Esophagus muscularis mucosa (tissue), 4 donors: ENCODE measurements around the gene PIGC. TPM values are rescaled to one million over a fixed set of nuclear protein-coding genes. Genes with fewer than 3 reads are reported as not detected.

Experiments
- DNase-seq: peaks from one replicate; pipeline ENCODE4 v3.0.0-alpha.2; 2017; ENCODE audit errors: extremely low spot score
- H3K27ac ChIP-seq, 4 donors: fragments of 200-600 bp; sonication (generic); replicated peaks in 1 of 4; 1 replicate in 3 of 4; 2 replicates in 1 of 4; pipeline ENCODE4 v1.5.1; 2016 to 2019; ENCODE audit warnings: mild to moderate bottlenecking in 1 of 4
- H3K27me3 ChIP-seq, 4 donors: fragments of 200-600 bp; sonication (generic); one replicate each; pipeline versions ENCODE4 v1.5.1 to v1.6.0; 2016 to 2019
- H3K36me3 ChIP-seq, 4 donors: fragments of 200-600 bp; sonication (generic); one replicate each; pipeline ENCODE4 v1.5.1; 2016 to 2019
- H3K4me1 ChIP-seq, 4 donors: fragments of 200-600 bp; sonication (generic); one replicate each; pipeline ENCODE4 v1.5.1; 2016 to 2019
- H3K4me3 ChIP-seq, 4 donors: fragments of 200-600 bp; sonication (generic); 1 replicate in 2 of 4; 2 replicates in 2 of 4; pipeline ENCODE4 v1.5.1; 2016 to 2019; ENCODE audit warnings: mild to moderate bottlenecking in 4 of 4, moderate library complexity in 1 of 4
- H3K9me3 ChIP-seq, 4 donors: fragments of 200-600 bp; sonication (generic); 1 replicate in 3 of 4; 2 replicates in 1 of 4; pipeline ENCODE4 v1.5.1; 2016 to 2019
- CTCF ChIP-seq, 3 experiments: fragments of 200-600 bp in 2 of 3; fragments of 450-650 bp in 1 of 3; sonication (generic) in 2 of 3; IDR thresholded peaks; one replicate each; pipeline ENCODE4 v1.5.1; 2017 to 2019; ENCODE audit warnings: antibody characterized with exemption in 3 of 3, mild to moderate bottlenecking in 2 of 3, moderate library complexity in 1 of 3
- EP300 ChIP-seq: sonication (generic); formaldehyde crosslinking; IDR thresholded peaks from one replicate; pipeline ENCODE4 v1.6.1; 2017; ENCODE audit warnings: antibody characterized with exemption
- POLR2A ChIP-seq: fragments of 450-650 bp; IDR thresholded peaks from one replicate; pipeline ENCODE4 v1.6.1; 2017; ENCODE audit warnings: antibody characterized with exemption, moderate library complexity, mild to moderate bottlenecking, low read depth
- POLR2AphosphoS5 ChIP-seq, 2 donors: sonication (generic); formaldehyde crosslinking; IDR thresholded peaks; one replicate each; pipeline ENCODE4 v1.6.1; 2017; ENCODE audit warnings: antibody characterized with exemption in 2 of 2
- WGBS: methylation state at CpG from one replicate; pipeline ENCODE4 v1.1.5; 2018; 5-methylcytosine and 5-hydroxymethylcytosine counted together
- intact Hi-C: fragments of 100-400 bp; cut with DNase I; formaldehyde crosslinking; loops from one replicate; pipeline ENCODE4 v1.15.1; 2023
- total RNA-seq, 4 donors: library from RNA; depleted of rRNA; stranded (reverse); fragments of >200 nt; gene quantifications; one replicate each; pipeline versions ENCODE4 v1.1.0 to v1.2.1, GENCODE V29; 2016

PIGC gene
- total RNA-seq, 4 donors from 2014 or later, result 18.9 to 25.7 (median 20.9) TPM

- TF ChIP-seq POLR2AphosphoS5 (IDR thresholded peaks at IDR 0.05), result no peak
- TF ChIP-seq EP300, result no peak
- TF ChIP-seq CTCF (IDR thresholded peaks at IDR 0.05), result no peak
- no peak for TF ChIP-seq POLR2A
- H3K4me1 ChIP-seq, result peaks cover 0 to 4% (median 0%) of the 10 kb centered on the region in 4 donors
- WGBS, result 70% methylated on average over 6 of the region's 9 CpGs
- no peak for DNase-seq
- no peak overlapping the region for H3K27ac ChIP-seq
- H3K4me3 ChIP-seq, result no peak overlapping the region
- no peaks in the 10 kb centered on the region for H3K9me3 ChIP-seq
- H3K36me3 ChIP-seq, result no peaks in the 10 kb centered on the region
- no peaks in the 10 kb centered on the region for H3K27me3 ChIP-seq
- intact Hi-C loops, result no loop called here
Observed at GRCh38 chr1:172431721-172432192, 12.1 kb downstream of the PIGC start.

- WGBS, result 90% methylated on average over 2 of the region's 2 CpGs
- no peaks in the 10 kb centered on the region for H3K9me3 ChIP-seq
- no peaks in the 10 kb centered on the region for H3K36me3 ChIP-seq
- no peak for DNase-seq
- peaks cover 0 to 4% (median 0%) of the 10 kb centered on the region in 4 donors for H3K4me1 ChIP-seq
- no peaks in the 10 kb centered on the region for H3K27me3 ChIP-seq
- H3K27ac ChIP-seq, result no peak overlapping the region
- TF ChIP-seq POLR2A (no peak), POLR2AphosphoS5 (IDR thresholded peaks at IDR 0.05) (no peak), CTCF (IDR thresholded peaks at IDR 0.05) (no peak), EP300 (no peak)
- H3K4me3 ChIP-seq, result no peak overlapping the region
- intact Hi-C loops, result no loop called here
Observed at GRCh38 chr1:172431204-172431603, 12.7 kb downstream of the PIGC start.

GRCh38 chr1:172430128-172430454, 13.8 kb downstream of the PIGC start:
- H3K4me1 ChIP-seq, result peaks cover 0 to 4% (median 0%) of the 10 kb centered on the region in 4 donors
- DNase-seq, result no peak
- TF ChIP-seq EP300 (no peak), POLR2A (no peak)
- H3K27me3 ChIP-seq, result no peaks in the 10 kb centered on the region
- H3K9me3 ChIP-seq, result no peaks in the 10 kb centered on the region
- H3K4me3 ChIP-seq, result no peak overlapping the region
- intact Hi-C loops, result no loop called here
- no peaks in the 10 kb centered on the region for H3K36me3 ChIP-seq
- WGBS, result 50% methylated on average over 1 of the region's 1 CpG
- H3K27ac ChIP-seq, result no peak overlapping the region

GRCh38 chr1:172429331-172430127, 14.3 kb downstream of the PIGC start:
- 88% methylated on average over 1 of the region's 1 CpG for WGBS

More at GRCh38 chr1:172429331-172430127, 14.3 kb downstream of the PIGC start:
- DNase-seq, result no peak
- Histone ChIP-seq H3K36me3 (no peaks in the 10 kb centered on the region), H3K4me3 (no peak overlapping the region), H3K9me3 (no peaks in the 10 kb centered on the region), H3K27ac (no peak overlapping the region), H3K27me3 (no peaks in the 10 kb centered on the region), H3K4me1 (peaks cover 0 to 4% (median 0%) of the 10 kb centered on the region in 4 donors)
- intact Hi-C loops, result loop anchor here (5.0 kb wide), 1 partner anchor 427 kb away; no protein-coding TSS in a partner anchor
- no peak for TF ChIP-seq POLR2AphosphoS5 (IDR thresholded peaks at IDR 0.05)
- peak; percentile 47 to 59 (median 58) for TF ChIP-seq CTCF (IDR thresholded peaks at IDR 0.05)
- no peak for TF ChIP-seq POLR2A
- TF ChIP-seq EP300, result no peak
